HepG2 (cell line): ENCODE measurements around the gene COA4. TPM values are rescaled to one million over a fixed set of nuclear protein-coding genes. Genes with fewer than 3 reads are reported as not detected.

Source experiments
- ATAC-seq: fragments of 200-7000 bp; cut with Tn5 transposase; 3 replicates; pipeline ENCODE4 v1.9.1; 2020; ENCODE audit warnings: mild to moderate bottlenecking, moderate library complexity
- BruUV-seq: library from RNA; stranded (reverse); fragments of 400-500 nt; replicated peaks from 2 replicates; lab custom pipeline; 2021; lab: Mats Ljungman, UMichigan
- CTCF ChIA-PET: fragments of 300-600 bp; formaldehyde crosslinking; extraction: SDS; loops from one replicate; lab custom pipeline; 2021; ENCODE audit warnings: low total read pairs, inconsistent platforms, low intra/inter-chr PET ratio; lab: Yijun Ruan, JAX
- POLR2A ChIA-PET: fragments of 350-600 bp; sonication (Branson Sonifier 250); formaldehyde crosslinking; loops from one replicate; lab custom pipeline; 2020; ENCODE audit warnings: antibody characterized with exemption, inconsistent platforms; lab: Yijun Ruan, JAX
- DNase-seq: peaks from one replicate; pipeline ENCODE4 v3.0.0-alpha.2; 2015; ENCODE audit warnings: low spot score
- FAIRE-seq: peaks from 3 replicates; lab custom pipeline; 2011; peaks lifted over from hg19 to GRCh38; lab: Jason Lieb, UNC
- H2AFZ ChIP-seq: one replicate; pipeline ENCODE4 v1.6.1; 2011; ENCODE audit warnings: low read length, inconsistent platforms
- H3K27ac ChIP-seq: fragments of 300-600 bp; 3 replicates; pipeline ENCODE4 v1.8.0; 2011; ENCODE audit warnings: mixed run types, mild to moderate bottlenecking, mixed read lengths, low read length, inconsistent platforms; ENCODE audit not compliant: insufficient read depth; ENCODE audit errors: extremely low read length
- H3K27me3 ChIP-seq, 2 experiments: fragments of 200-600 bp in 1 of 2; 2 replicates in 1 of 2; 3 replicates in 1 of 2; pipeline versions ENCODE4 v1.6.0 to v1.8.0; 2011; ENCODE audit warnings: low read length in 2 of 2, mild to moderate bottlenecking in 2 of 2, moderate library complexity in 2 of 2, inconsistent platforms in 1 of 2; ENCODE audit not compliant: insufficient read depth in 2 of 2, control insufficient read depth in 1 of 2
- H3K36me3 ChIP-seq, 2 experiments: fragments of 200-600 bp in 1 of 2; replicated peaks in 1 of 2; 2 replicates in 1 of 2; 3 replicates in 1 of 2; pipeline versions ENCODE4 v1.5.1 to v1.8.0; 2011; ENCODE audit warnings: low read length in 2 of 2, inconsistent platforms in 1 of 2; ENCODE audit not compliant: insufficient read depth in 2 of 2, control insufficient read depth in 1 of 2
- H3K4me1 ChIP-seq: 2 replicates; pipeline ENCODE4 v1.5.1; 2012; ENCODE audit warnings: low read length, inconsistent platforms; ENCODE audit not compliant: insufficient read depth
- H3K4me2 ChIP-seq: 2 replicates; pipeline ENCODE4 v1.6.0; 2011; ENCODE audit warnings: low read depth, low read length, inconsistent platforms
- H3K4me3 ChIP-seq, 3 experiments: fragments of 200-600 bp in 1 of 3; sonication (generic), shearing (Covaris generic) in 1 of 3; replicated peaks in 1 of 3; 2 replicates each; pipeline ENCODE4 v1.5.1; 2011 to 2016; ENCODE audit warnings: low read length in 3 of 3, inconsistent platforms in 2 of 3, low read depth in 2 of 3, mild to moderate bottlenecking in 2 of 3, control low read depth in 1 of 3, mixed read lengths in 1 of 3; ENCODE audit not compliant: insufficient read depth in 1 of 3
- H3K79me2 ChIP-seq: one replicate; pipeline ENCODE4 v1.6.1; 2011; ENCODE audit warnings: low read length, inconsistent platforms; ENCODE audit not compliant: insufficient read depth
- H3K9ac ChIP-seq: 2 replicates; pipeline ENCODE4 v1.6.0; 2011; ENCODE audit warnings: mild to moderate bottlenecking, low read depth, low read length, inconsistent platforms; ENCODE audit not compliant: insufficient read depth
- H3K9me3 ChIP-seq: 2 replicates; pipeline ENCODE4 v1.5.1; 2012; ENCODE audit warnings: mild to moderate bottlenecking, low read length
- H4K20me1 ChIP-seq: 2 replicates; pipeline ENCODE4 v1.6.0; 2011; ENCODE audit warnings: inconsistent platforms, mild to moderate bottlenecking, low read length, moderate library complexity; ENCODE audit not compliant: insufficient read depth
- ARID5B ChIP-seq: IDR thresholded peaks from 2 replicates; pipeline ENCODE4 v1.4.0; 2020; ENCODE audit warnings: mild to moderate bottlenecking, missing genetic modification reagents
- HNRNPL ChIP-seq: fragments of 200-400 bp; formaldehyde crosslinking; IDR thresholded peaks from 2 replicates; pipeline ENCODE4 v1.6.1; 2017; ENCODE audit warnings: mild to moderate bottlenecking, low read depth, low read length
- SALL1 ChIP-seq: sonication (generic); formaldehyde crosslinking; IDR thresholded peaks from 2 replicates; pipeline ENCODE4 v1.8.0; 2022; ENCODE audit warnings: mild to moderate bottlenecking, missing genetic modification reagents
- SMYD3 ChIP-seq: sonication (generic); formaldehyde crosslinking; IDR thresholded peaks from 2 replicates; pipeline ENCODE4 v1.8.1; 2023; ENCODE audit warnings: mild to moderate bottlenecking, missing genetic modification reagents
- SSRP1 ChIP-seq: IDR thresholded peaks from 2 replicates; pipeline ENCODE4 v1.6.1; 2016; ENCODE audit warnings: control low read depth
- U2AF2 ChIP-seq: fragments of 200-400 bp; formaldehyde crosslinking; IDR thresholded peaks from 2 replicates; pipeline ENCODE4 v1.6.1; 2017; ENCODE audit warnings: low read depth, mild to moderate bottlenecking, low read length
- ZNF160 ChIP-seq: sonication (generic); formaldehyde crosslinking; IDR thresholded peaks from 2 replicates; pipeline ENCODE4 v1.8.0; 2022; ENCODE audit warnings: mild to moderate bottlenecking, inconsistent platforms, missing genetic modification reagents
- ZNF354B ChIP-seq: sonication (generic); formaldehyde crosslinking; IDR thresholded peaks from 2 replicates; pipeline ENCODE4 v1.8.0; 2022; ENCODE audit warnings: mild to moderate bottlenecking, missing genetic modification reagents
- ZNF564 ChIP-seq: sonication (generic); formaldehyde crosslinking; IDR thresholded peaks from 2 replicates; pipeline ENCODE4 v1.8.1; 2023; ENCODE audit warnings: mild to moderate bottlenecking, missing genetic modification reagents
- WGBS: methylation state at CpG from one replicate; pipeline ENCODE4 v1.1.6; 2017; ENCODE audit warnings: low lambda C conversion rate; 5-methylcytosine and 5-hydroxymethylcytosine counted together
- in situ Hi-C: cut with HindIII; loops from 2 replicates; pipeline ENCODE4 v1.10.0; 2017; ENCODE audit warnings: low pct_unique_long_range_greater_than_20kb; ENCODE audit not compliant: extremely low pct_ligation_motif_present
- intact Hi-C: fragments of 100-400 bp; cut with micrococcal nuclease; formaldehyde crosslinking; loops from one replicate; pipeline ENCODE4 v1.10.0; 2022; ENCODE audit not compliant: unreplicated experiment
- polyA plus RNA-seq, 8 experiments: library from polyadenylated mRNA; depleted of rRNA in 3 of 8; stranded (reverse) in 7 of 8; unstranded in 1 of 8; fragments of >200 nt; fragmentation: Illumina TruSeq in 4 of 8; extraction: Trizol in 4 of 8; gene quantifications; 2 replicates each; pipeline versions ENCODE4 v1.2.1 to v1.2.3, GENCODE V29; 2011 to 2016; ENCODE audit warnings: low read depth in 4 of 8, missing spikeins in 1 of 8, mixed read lengths in 1 of 8; ENCODE audit not compliant: insufficient read depth in 1 of 8
- total RNA-seq, 5 experiments: library from RNA; depleted of rRNA; stranded (reverse); fragments of >200 nt; fragmentation: Illumina TruSeq; extraction: Trizol; gene quantifications; 2 replicates each; pipeline ENCODE4 v1.2.3, GENCODE V29; 2016; ENCODE audit warnings: low read depth in 1 of 5

The COA4 gene
- total and polyA plus RNA-seq, 2 of the 13 experiments (the other 11 are each of a cell fraction or from before 2014, with no cell fraction given) = 107 to 109 TPM

DNA sequence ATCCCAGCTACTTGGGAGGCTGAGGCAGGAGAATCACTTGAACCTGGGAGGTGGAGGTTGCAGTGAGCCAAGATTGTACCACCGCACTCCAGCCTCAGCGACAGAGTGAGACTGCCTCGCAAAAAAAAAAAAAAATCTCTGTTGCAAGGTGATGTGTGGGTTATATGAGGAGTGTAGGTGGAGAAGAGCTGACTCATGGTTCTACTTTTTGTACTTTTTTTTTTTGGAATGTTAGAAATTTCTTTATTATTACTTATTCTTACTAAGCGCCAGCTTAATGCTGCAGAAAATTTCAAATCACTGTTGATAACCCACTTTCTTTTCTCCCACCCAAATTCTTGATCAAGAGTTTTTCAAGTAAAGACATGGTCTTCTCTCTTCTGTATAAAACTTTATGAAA lies 44.5 kb upstream of the COA4 start:
- DNase-seq (no peak), ATAC-seq (no peak), FAIRE-seq (no peak)
- H3K27me3 ChIP-seq = no peaks in the 10 kb centered on the region
- in situ Hi-C loops (no loop called here), intact Hi-C loops (no loop called here)
- BruUV-seq = no TSS peak
- H3K27ac ChIP-seq = no peak overlapping the region
- POLR2A ChIA-PET = no interaction called here
- no peak overlapping the region for H3K9ac ChIP-seq
- no peaks in the 10 kb centered on the region for H3K79me2 ChIP-seq
- no peak overlapping the region for H2AFZ ChIP-seq
- H3K9me3 ChIP-seq = no peaks in the 10 kb centered on the region
- no peaks in the 10 kb centered on the region for H3K4me1 ChIP-seq
- no peaks in the 10 kb centered on the region for H4K20me1 ChIP-seq
- H3K4me3 ChIP-seq = no peak overlapping the region
- H3K4me2 ChIP-seq = no peak overlapping the region
- WGBS = 95% methylated on average over 4 of the region's 4 CpGs
- H3K36me3 ChIP-seq = peaks cover 12 to 32% of the 10 kb centered on the region in 2 experiments
- no peak for TF ChIP-seq SSRP1 (CRISPR knock-in tag)
- TF ChIP-seq SMYD3 (CRISPR knock-in tag) = no peak
- CTCF ChIA-PET = no interaction called here

DNA sequence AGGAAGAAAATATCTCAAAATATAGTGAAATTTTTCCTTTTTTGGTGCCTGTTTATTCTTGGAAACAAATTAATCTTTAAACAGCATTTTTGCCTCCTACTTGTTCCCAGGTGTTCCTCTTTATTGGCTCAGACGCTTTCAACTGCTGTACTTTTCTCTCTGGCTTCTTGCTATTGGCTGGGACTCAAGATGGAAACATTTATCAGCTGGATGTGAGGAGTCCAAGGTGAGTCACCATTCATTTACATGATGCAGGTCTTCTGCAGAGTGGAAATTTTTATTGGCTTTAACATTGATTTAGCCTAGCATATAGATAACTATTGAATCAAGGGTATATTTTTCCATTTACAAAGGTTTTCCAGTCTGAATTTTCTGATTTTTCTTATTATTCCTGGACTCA lies 39.8 kb upstream of the COA4 start:
- Histone ChIP-seq H3K79me2 (no peaks in the 10 kb centered on the region), H3K27ac (no peak overlapping the region), H3K4me3 (no peak overlapping the region), H4K20me1 (no peaks in the 10 kb centered on the region), H3K9ac (no peak overlapping the region), H3K9me3 (no peaks in the 10 kb centered on the region), H2AFZ (no peak overlapping the region), H3K27me3 (no peaks in the 10 kb centered on the region), H3K4me2 (no peak overlapping the region), H3K4me1 (0 out of 2 replicates have a peak, but pooled peaks cover 9% of the 10 kb centered on the region), H3K36me3 (peaks cover 14 to 64% of the 10 kb centered on the region in 2 experiments)
- TF ChIP-seq ARID5B (CRISPR knock-in tag) (no peak), ZNF564 (no peak), ZNF160 (CRISPR knock-in tag) (no peak), HNRNPL (no peak), U2AF2 (no peak), SALL1 (CRISPR knock-in tag) (no peak), ZNF354B (CRISPR knock-in tag) (no peak)
- DNase-seq (no peak), FAIRE-seq (no peak), ATAC-seq (no peak)
- WGBS = 85% methylated on average over 1 of the region's 1 CpG
- in situ Hi-C loops = no loop called here
- intact Hi-C loops = no loop called here
- no TSS peak for BruUV-seq
- CTCF ChIA-PET = no interaction called here
- POLR2A ChIA-PET = no interaction called here
